MM.1S (cell line): Measurements from ENCODE around the gene SRCIN1.
"Not testable (repeated sequence)": the region's sequence is repeated elsewhere in the genome, so short reads cannot be mapped to it uniquely, and the experiment has no call there.

Source experiments
- DNase-seq: peaks from one replicate; pipeline ENCODE4 v3.0.0-alpha.2; 2015
- H2AFZ ChIP-seq: fragments of 300-600 bp; sonication (generic); 2 replicates; pipeline ENCODE4 v1.6.0; 2016; ENCODE audit warnings: antibody characterized with exemption, low read length
- H3F3A ChIP-seq: fragments of 300-600 bp; sonication (generic); 2 replicates; pipeline ENCODE4 v1.6.1; 2016; ENCODE audit warnings: mild to moderate bottlenecking, antibody characterized with exemption, low read length, moderate library complexity, mixed read lengths; ENCODE audit not compliant: insufficient read depth
- H3K27ac ChIP-seq: fragments of 300-600 bp; sonication (generic); 2 replicates; pipeline ENCODE4 v1.5.1; 2016; ENCODE audit warnings: mild to moderate bottlenecking, low read length
- H3K27me3 ChIP-seq: fragments of 300-600 bp; sonication (generic); replicated peaks from 2 replicates; pipeline ENCODE4 v1.6.0; 2016; ENCODE audit warnings: low read length; ENCODE audit not compliant: insufficient read depth
- H3K36me3 ChIP-seq: fragments of 300-600 bp; sonication (generic); replicated peaks from 2 replicates; pipeline ENCODE4 v1.6.1; 2016; ENCODE audit warnings: mild to moderate bottlenecking, low read length, mixed read lengths; ENCODE audit not compliant: insufficient read depth
- H3K4me1 ChIP-seq: fragments of 300-600 bp; sonication (generic); 2 replicates; pipeline ENCODE4 v1.6.1; 2016; ENCODE audit warnings: low read length, mixed read lengths
- H3K4me2 ChIP-seq: fragments of 300-600 bp; sonication (generic); 2 replicates; pipeline ENCODE4 v1.6.0; 2016; ENCODE audit warnings: low read depth, low read length
- H3K4me3 ChIP-seq: fragments of 300-600 bp; sonication (generic); 2 replicates; pipeline ENCODE4 v1.5.1; 2016; ENCODE audit warnings: low read length, mixed read lengths
- H3K79me2 ChIP-seq: fragments of 300-600 bp; sonication (generic); 2 replicates; pipeline ENCODE4 v1.6.1; 2016; ENCODE audit warnings: mixed run types, low read length, mixed read lengths
- H3K9ac ChIP-seq: fragments of 300-600 bp; sonication (generic); 2 replicates; pipeline ENCODE4 v1.6.1; 2016; ENCODE audit warnings: low read length, mixed read lengths
- H3K9me2 ChIP-seq: fragments of 300-600 bp; sonication (generic); replicated peaks from 2 replicates; pipeline ENCODE4 v1.6.1; 2016; ENCODE audit warnings: mild to moderate bottlenecking, low read length, mixed read lengths; ENCODE audit not compliant: insufficient read depth
- H3K9me3 ChIP-seq: fragments of 300-600 bp; sonication (generic); replicated peaks from 2 replicates; pipeline ENCODE4 v1.6.1; 2016; ENCODE audit warnings: mild to moderate bottlenecking, low read length, mixed read lengths; ENCODE audit not compliant: insufficient read depth
- H4K20me1 ChIP-seq: fragments of 300-600 bp; sonication (generic); 2 replicates; pipeline ENCODE4 v1.6.1; 2016; ENCODE audit warnings: mild to moderate bottlenecking, low read length, moderate library complexity, mixed read lengths; ENCODE audit not compliant: insufficient read depth
- CTCF ChIP-seq: fragments of 300-600 bp; sonication (generic); IDR thresholded peaks from 2 replicates; pipeline ENCODE4 v1.5.1; 2016; ENCODE audit warnings: antibody characterized with exemption, low read length, mixed read lengths
- EZH2 ChIP-seq: fragments of 300-600 bp; sonication (generic); optimal IDR thresholded peaks from 2 replicates; pipeline ENCODE3; 2017; ENCODE audit warnings: low read depth, mild to moderate bottlenecking, antibody characterized with exemption, low read length, mixed read lengths
- EZH2phosphoT487 ChIP-seq: fragments of 300-600 bp; sonication (generic); IDR thresholded peaks from 2 replicates; pipeline ENCODE4 v1.6.1; 2018; ENCODE audit warnings: antibody characterized with exemption, low read length

The SRCIN1 gene

GRCh38 chr17:38528141-38528540 is 77.6 kb downstream of the SRCIN1 start:
- H3K9me3 ChIP-seq, H3K27me3 ChIP-seq, H3K79me2 ChIP-seq, H3K27ac ChIP-seq, DNase-seq, H4K20me1 ChIP-seq, H3K9ac ChIP-seq, H3K4me3 ChIP-seq, H2AFZ ChIP-seq, H3K4me1 ChIP-seq, H3K9me2 ChIP-seq, H3F3A ChIP-seq, H3K4me2 ChIP-seq, H3K36me3 ChIP-seq: not testable (repeated sequence)

GRCh38 chr17:38526526-38526925 is 79.2 kb downstream of the SRCIN1 start:
- DNase-seq, H3K27me3 ChIP-seq, H3K4me1 ChIP-seq, H3F3A ChIP-seq, H3K4me2 ChIP-seq, H3K27ac ChIP-seq, H3K79me2 ChIP-seq, H3K4me3 ChIP-seq, H3K9me2 ChIP-seq, H2AFZ ChIP-seq, H4K20me1 ChIP-seq, H3K36me3 ChIP-seq, H3K9ac ChIP-seq, H3K9me3 ChIP-seq: not testable (repeated sequence)

- H3K9me3 ChIP-seq, result no peaks in the 10 kb centered on the region
These were observed 93.2 kb downstream of the SRCIN1 start for GRCh38 chr17:38512473-38513058.

GRCh38 chr17:38511150-38512108 is 94.3 kb downstream of the SRCIN1 start:
- H3K9ac ChIP-seq, result no peak overlapping the region

More at GRCh38 chr17:38512473-38513058, 93.2 kb downstream of the SRCIN1 start:
- Histone ChIP-seq H3K27ac (no peak overlapping the region), H3K4me1 (no peaks in the 10 kb centered on the region), H3K27me3 (no peaks in the 10 kb centered on the region), H3K36me3 (no peaks in the 10 kb centered on the region), H3K4me2 (no peak overlapping the region), H3K9ac (no peak overlapping the region), H4K20me1 (no peaks in the 10 kb centered on the region), H2AFZ (no peak overlapping the region), H3K9me2 (no peaks in the 10 kb centered on the region), H3K4me3 (no peak overlapping the region), H3F3A (no peaks in the 10 kb centered on the region), H3K79me2 (no peaks in the 10 kb centered on the region)
- DNase-seq, result no peak
- TF ChIP-seq EZH2 (no peak), EZH2phosphoT487 (no peak), CTCF (no peak)

More at GRCh38 chr17:38511150-38512108, 94.3 kb downstream of the SRCIN1 start:
- Histone ChIP-seq H3K36me3 (no peaks in the 10 kb centered on the region), H2AFZ (no peak overlapping the region), H3K4me1 (no peaks in the 10 kb centered on the region), H3K27me3 (no peaks in the 10 kb centered on the region), H3K9me2 (no peaks in the 10 kb centered on the region), H4K20me1 (no peaks in the 10 kb centered on the region), H3K79me2 (no peaks in the 10 kb centered on the region), H3K27ac (no peak overlapping the region), H3F3A (no peaks in the 10 kb centered on the region), H3K9me3 (no peaks in the 10 kb centered on the region), H3K4me2 (no peak overlapping the region), H3K4me3 (no peak overlapping the region)
- DNase-seq, result no peak
- no peak for TF ChIP-seq EZH2phosphoT487
- no peak for TF ChIP-seq EZH2
- no peak for TF ChIP-seq CTCF
